Measurements from ENCODE around the gene ARHGAP28. TPM values are rescaled to one million over a fixed set of nuclear protein-coding genes. Genes with fewer than 3 reads are reported as not detected.

The ARHGAP28 gene
- total RNA-seq, 1 experiment from 2014 or later, result not detected

DNA sequence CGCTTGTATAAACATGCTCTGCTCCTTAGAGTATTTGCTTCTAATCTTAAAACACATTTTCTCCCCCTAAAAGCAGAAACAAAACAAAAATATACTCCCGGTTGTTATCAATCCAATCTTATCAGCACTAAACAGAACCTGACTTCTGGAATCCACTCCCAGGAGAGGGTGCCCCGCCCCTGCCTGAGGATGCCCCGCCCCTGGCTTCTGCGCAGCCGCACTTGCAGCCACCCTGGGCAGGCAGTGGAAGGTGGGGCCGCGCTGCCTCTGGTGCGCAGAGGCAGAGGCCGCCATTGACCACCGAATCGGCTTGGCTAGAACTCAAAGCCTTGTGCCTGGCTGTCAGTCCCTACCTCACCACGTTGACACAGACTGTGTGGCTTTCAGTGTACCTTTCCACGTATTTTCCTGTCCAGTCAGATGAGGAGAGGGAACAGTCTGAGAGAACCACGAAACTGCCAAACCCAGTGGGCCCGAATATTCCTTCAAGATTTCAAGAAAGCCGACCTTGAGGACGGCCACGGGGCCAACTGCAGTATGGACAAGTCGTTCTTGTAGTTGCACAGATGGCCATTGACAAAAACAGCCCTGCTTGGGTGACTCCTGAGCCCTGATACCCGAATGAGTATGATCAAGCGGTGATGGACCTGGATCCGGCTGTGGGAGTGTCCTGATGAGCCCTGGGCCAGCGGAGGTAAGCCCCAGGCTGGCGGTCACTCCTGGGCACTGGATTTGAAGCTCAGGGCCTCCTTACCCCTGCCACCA is 46.2 kb upstream of the ARHGAP28 start:
- intact Hi-C loops (cut with micrococcal nuclease; ENCODE audit: unreplicated experiment), result no loop called here
- no peak overlapping the region for H3K4me3 Mint-ChIP-seq (ENCODE audit: low read depth, unreplicated experiment)
- H3K27ac Mint-ChIP-seq (ENCODE audit: unreplicated experiment), result no peak overlapping the region
- no peaks in the 10 kb centered on the region for H3K9me3 Mint-ChIP-seq (ENCODE audit: low read depth, unreplicated experiment)
- CTCF ChIA-PET, result no interaction called here
- BruUV-seq (replicated peaks), result no TSS peak
- H3K27me3 Mint-ChIP-seq (ENCODE audit: unreplicated experiment), result no peaks in the 10 kb centered on the region
- TF ChIP-seq, protein P1, sequence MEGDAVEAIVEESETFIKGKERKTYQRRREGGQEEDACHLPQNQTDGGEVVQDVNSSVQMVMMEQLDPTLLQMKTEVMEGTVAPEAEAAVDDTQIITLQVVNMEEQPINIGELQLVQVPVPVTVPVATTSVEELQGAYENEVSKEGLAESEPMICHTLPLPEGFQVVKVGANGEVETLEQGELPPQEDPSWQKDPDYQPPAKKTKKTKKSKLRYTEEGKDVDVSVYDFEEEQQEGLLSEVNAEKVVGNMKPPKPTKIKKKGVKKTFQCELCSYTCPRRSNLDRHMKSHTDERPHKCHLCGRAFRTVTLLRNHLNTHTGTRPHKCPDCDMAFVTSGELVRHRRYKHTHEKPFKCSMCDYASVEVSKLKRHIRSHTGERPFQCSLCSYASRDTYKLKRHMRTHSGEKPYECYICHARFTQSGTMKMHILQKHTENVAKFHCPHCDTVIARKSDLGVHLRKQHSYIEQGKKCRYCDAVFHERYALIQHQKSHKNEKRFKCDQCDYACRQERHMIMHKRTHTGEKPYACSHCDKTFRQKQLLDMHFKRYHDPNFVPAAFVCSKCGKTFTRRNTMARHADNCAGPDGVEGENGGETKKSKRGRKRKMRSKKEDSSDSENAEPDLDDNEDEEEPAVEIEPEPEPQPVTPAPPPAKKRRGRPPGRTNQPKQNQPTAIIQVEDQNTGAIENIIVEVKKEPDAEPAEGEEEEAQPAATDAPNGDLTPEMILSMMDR (IDR thresholded peaks at IDR 0.05; ENCODE audit: unreplicated experiment), result no peak
- no peaks in the 10 kb centered on the region for H3K36me3 Mint-ChIP-seq (ENCODE audit: insufficient read depth, unreplicated experiment)
- DNase-seq, result no peak
- H3K4me1 Mint-ChIP-seq (ENCODE audit: low read depth, unreplicated experiment), result no peaks in the 10 kb centered on the region

DNA sequence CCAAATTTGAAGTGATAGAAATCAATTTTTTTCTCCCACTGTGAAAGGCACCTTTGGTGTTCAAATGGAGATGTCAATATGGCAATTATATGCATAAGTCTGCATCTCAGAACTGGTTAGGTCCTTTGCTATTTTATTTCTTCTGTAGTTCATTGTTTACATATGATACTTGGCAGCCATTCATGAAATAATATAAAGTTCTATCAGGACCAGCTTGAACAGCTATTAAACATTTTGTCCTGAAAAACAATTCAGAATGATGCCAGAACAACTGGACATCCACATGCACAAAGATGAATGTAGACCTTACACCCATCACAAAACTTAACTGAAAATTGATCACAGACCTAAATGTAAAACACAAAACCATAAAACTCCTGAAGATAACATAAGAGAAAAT is 41.8 kb upstream of the ARHGAP28 start:
- CTCF ChIA-PET, result no interaction called here
- Mint-ChIP-seq H3K27me3 (ENCODE audit: unreplicated experiment) (peaks cover 18% of the 10 kb centered on the region), H3K27ac (ENCODE audit: unreplicated experiment) (no peak overlapping the region), H3K4me1 (ENCODE audit: low read depth, unreplicated experiment) (no peaks in the 10 kb centered on the region), H3K9me3 (ENCODE audit: low read depth, unreplicated experiment) (no peaks in the 10 kb centered on the region), H3K4me3 (ENCODE audit: low read depth, unreplicated experiment) (no peak overlapping the region), H3K36me3 (ENCODE audit: insufficient read depth, unreplicated experiment) (no peaks in the 10 kb centered on the region)
- no peak for DNase-seq
- BruUV-seq (replicated peaks), result no TSS peak
- intact Hi-C loops (cut with micrococcal nuclease; ENCODE audit: unreplicated experiment), result no loop called here
- TF ChIP-seq, protein P1 (IDR thresholded peaks at IDR 0.05; ENCODE audit: unreplicated experiment), result no peak

DNA sequence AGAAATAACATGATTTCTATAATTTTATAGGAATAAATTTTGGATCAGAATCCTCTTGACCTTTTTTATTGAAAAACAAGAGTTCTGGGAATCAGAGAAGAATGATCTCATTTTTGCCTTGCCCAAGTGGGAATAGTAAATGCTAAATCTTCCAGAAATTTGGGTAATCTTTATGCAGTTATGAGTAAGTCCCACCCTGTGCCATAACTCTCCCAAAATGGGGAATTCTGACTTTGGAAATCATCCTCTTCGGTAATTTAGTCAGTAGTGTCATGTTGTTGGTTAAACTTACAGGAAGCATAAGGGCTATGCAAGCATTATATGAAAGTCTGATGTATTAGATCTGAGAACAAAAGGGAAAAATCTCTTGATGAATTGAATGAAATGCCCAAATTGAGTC is 20.6 kb upstream of the ARHGAP28 start:
- intact Hi-C loops (cut with micrococcal nuclease; ENCODE audit: unreplicated experiment), result no loop called here
- Mint-ChIP-seq H3K4me1 (ENCODE audit: low read depth, unreplicated experiment) (no peaks in the 10 kb centered on the region), H3K27ac (ENCODE audit: unreplicated experiment) (no peak overlapping the region), H3K27me3 (ENCODE audit: unreplicated experiment) (peaks cover 17% of the 10 kb centered on the region), H3K9me3 (ENCODE audit: low read depth, unreplicated experiment) (peaks cover 4% of the 10 kb centered on the region), H3K36me3 (ENCODE audit: insufficient read depth, unreplicated experiment) (no peaks in the 10 kb centered on the region), H3K4me3 (ENCODE audit: low read depth, unreplicated experiment) (no peak overlapping the region)
- TF ChIP-seq, protein P1 (IDR thresholded peaks at IDR 0.05; ENCODE audit: unreplicated experiment), result no peak
- CTCF ChIA-PET, result no interaction called here
- BruUV-seq (replicated peaks), result no TSS peak
- DNase-seq, result no peak

DNA sequence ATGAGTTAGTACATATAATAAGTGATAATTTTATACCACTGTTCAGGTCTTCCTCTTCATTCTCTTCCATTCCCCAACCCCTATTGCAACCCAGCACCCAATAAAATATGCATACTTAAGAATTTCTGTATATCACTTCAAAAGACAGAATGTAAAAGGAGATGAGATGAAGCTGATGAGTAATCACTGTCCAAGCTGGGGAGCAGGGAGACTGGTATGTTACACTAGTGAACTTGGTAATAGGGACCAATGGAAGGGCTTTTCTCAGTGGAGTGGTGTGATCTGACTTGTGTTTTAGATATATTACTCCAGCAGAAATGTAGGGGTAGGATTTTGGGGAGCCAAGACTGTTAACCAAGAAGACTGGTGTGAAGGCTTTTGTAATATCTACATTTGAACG is 18.0 kb upstream of the ARHGAP28 start:
- no TSS peak for BruUV-seq (replicated peaks)
- TF ChIP-seq, protein P1 (IDR thresholded peaks at IDR 0.05; ENCODE audit: unreplicated experiment), result no peak
- CTCF ChIA-PET, result no interaction called here
- Mint-ChIP-seq H3K4me1 (ENCODE audit: low read depth, unreplicated experiment) (no peaks in the 10 kb centered on the region), H3K27me3 (ENCODE audit: unreplicated experiment) (peaks cover 35% of the 10 kb centered on the region), H3K36me3 (ENCODE audit: insufficient read depth, unreplicated experiment) (no peaks in the 10 kb centered on the region), H3K4me3 (ENCODE audit: low read depth, unreplicated experiment) (no peak overlapping the region), H3K9me3 (ENCODE audit: low read depth, unreplicated experiment) (peaks cover 4% of the 10 kb centered on the region), H3K27ac (ENCODE audit: unreplicated experiment) (no peak overlapping the region)
- intact Hi-C loops (cut with micrococcal nuclease; ENCODE audit: unreplicated experiment), result no loop called here
- DNase-seq, result no peak

All from Calu3 (cell line).